Neural cell (in vitro differentiated cells): ENCODE measurements around the gene USP48. TPM values are rescaled to one million over a fixed set of nuclear protein-coding genes. Genes with fewer than 3 reads are reported as not detected.

Experiments
- H2AFZ ChIP-seq: fragments of 200-600, 300-800 bp; sonication (generic), shearing (Covaris generic); 2 replicates; pipeline ENCODE4 v1.6.0; 2014; ENCODE audit warnings: low read depth, mild to moderate bottlenecking, antibody characterized with exemption, low read length, moderate library complexity
- H3F3A ChIP-seq: fragments of 200-600 bp; shearing (Covaris generic); 2 replicates; pipeline ENCODE4 v1.6.1; 2016; ENCODE audit warnings: mild to moderate bottlenecking, moderate library complexity, mixed read lengths, antibody characterized with exemption, low read length; ENCODE audit not compliant: insufficient read depth, poor library complexity, severe bottlenecking
- H3K27ac ChIP-seq: fragments of 200-600, 300-800 bp; sonication (generic), shearing (Covaris generic); 2 replicates; pipeline ENCODE4 v1.5.1; 2014; ENCODE audit warnings: mild to moderate bottlenecking, low read length, moderate library complexity
- H3K27me3 ChIP-seq: fragments of 300-800, 200-600 bp; sonication (generic), shearing (Covaris generic); 2 replicates; pipeline ENCODE4 v1.6.0; 2014; ENCODE audit warnings: mild to moderate bottlenecking, low read depth, low read length, moderate library complexity; ENCODE audit not compliant: insufficient read depth
- H3K36me3 ChIP-seq: fragments of 300-800, 200-600 bp; sonication (generic), shearing (Covaris generic); 2 replicates; pipeline ENCODE4 v1.5.1; 2014; ENCODE audit warnings: mild to moderate bottlenecking, antibody characterized with exemption, low read length, moderate library complexity; ENCODE audit not compliant: insufficient read depth
- H3K4me2 ChIP-seq: fragments of 300-800, 200-600 bp; sonication (generic), shearing (Covaris generic); 2 replicates; pipeline ENCODE4 v1.6.0; 2014; ENCODE audit warnings: mild to moderate bottlenecking, low read length
- H3K4me3 ChIP-seq: fragments of 300-800, 200-600 bp; sonication (generic), shearing (Covaris generic); 2 replicates; pipeline ENCODE4 v1.5.1; 2014; ENCODE audit warnings: mild to moderate bottlenecking, low read length, moderate library complexity
- H3K79me2 ChIP-seq: fragments of 200-600 bp; shearing (Covaris generic); replicated peaks from 2 replicates; pipeline ENCODE4 v1.6.0; 2014; ENCODE audit warnings: mild to moderate bottlenecking, low read length, moderate library complexity; ENCODE audit not compliant: insufficient read depth
- H3K9ac ChIP-seq: fragments of 300-800, 200-600 bp; sonication (generic), shearing (Covaris generic); 2 replicates; pipeline ENCODE4 v1.6.1; 2016; ENCODE audit warnings: mild to moderate bottlenecking, low read length, mixed read lengths
- H3K9me2 ChIP-seq: fragments of 200-600 bp; shearing (Covaris generic); 2 replicates; pipeline ENCODE4 v1.6.1; 2016; ENCODE audit warnings: mild to moderate bottlenecking, low read length, mixed read lengths; ENCODE audit not compliant: insufficient read depth
- H3K9me3 ChIP-seq: fragments of 200-600, 300-800 bp; sonication (generic), shearing (Covaris generic); 2 replicates; pipeline ENCODE4 v1.6.1; 2016; ENCODE audit warnings: mild to moderate bottlenecking, mixed run types, low read length, moderate library complexity, mixed read lengths
- H4K20me1 ChIP-seq: fragments of 200-600 bp; shearing (Covaris generic); 2 replicates; pipeline ENCODE4 v1.6.1; 2016; ENCODE audit warnings: mild to moderate bottlenecking, mixed run types; ENCODE audit not compliant: insufficient read depth
- CTCF ChIP-seq: fragments of 450-650 bp; IDR thresholded peaks from 2 replicates; pipeline ENCODE4 v1.5.1; 2014; ENCODE audit warnings: antibody characterized with exemption, mild to moderate bottlenecking, moderate library complexity; ENCODE audit not compliant: poor library complexity, severe bottlenecking
- EP300 ChIP-seq: fragments of 450-650 bp; conservative IDR thresholded peaks from 2 replicates; pipeline ENCODE4 v1.6.1; 2014; ENCODE audit warnings: antibody characterized with exemption, mild to moderate bottlenecking, moderate library complexity; ENCODE audit not compliant: poor library complexity, severe bottlenecking
- EZH2 ChIP-seq: fragments of 200-600, 300-800 bp; shearing (Covaris generic), sonication (generic); IDR thresholded peaks from 2 replicates; pipeline ENCODE4 v1.6.1; 2014; ENCODE audit warnings: antibody characterized with exemption, low read length, borderline replicate concordance, mild to moderate bottlenecking; ENCODE audit not compliant: insufficient read depth, poor library complexity, severe bottlenecking
- MXI1 ChIP-seq: fragments of 450-650 bp; conservative IDR thresholded peaks from 2 replicates; pipeline ENCODE4 v1.6.1; 2014; ENCODE audit warnings: antibody characterized with exemption, mild to moderate bottlenecking; ENCODE audit not compliant: poor library complexity, severe bottlenecking
- POLR2AphosphoS5 ChIP-seq: IDR thresholded peaks from 2 replicates; pipeline ENCODE4 v1.6.1; 2012
- RAD21 ChIP-seq: fragments of 450-650 bp; conservative IDR thresholded peaks from 2 replicates; pipeline ENCODE4 v1.6.1; 2014; ENCODE audit warnings: antibody characterized with exemption, mild to moderate bottlenecking, moderate library complexity
- REST ChIP-seq: IDR thresholded peaks from 2 replicates; pipeline ENCODE4 v1.6.1; 2012; ENCODE audit warnings: borderline replicate concordance
- SMC3 ChIP-seq: fragments of 450-650 bp; conservative IDR thresholded peaks from 2 replicates; pipeline ENCODE4 v1.6.1; 2014; ENCODE audit warnings: antibody characterized with exemption, mild to moderate bottlenecking, moderate library complexity; ENCODE audit not compliant: poor library complexity
- TAF1 ChIP-seq: IDR thresholded peaks from 2 replicates; pipeline ENCODE4 v1.6.1; 2012; ENCODE audit warnings: low read depth
- polyA plus RNA-seq: library from polyadenylated mRNA; depleted of rRNA; stranded (reverse); fragments of >200 nt; gene quantifications from 2 replicates; pipeline ENCODE4 v1.2.3, GENCODE V29; 2014

The USP48 gene
- polyA plus RNA-seq, 1 donor from 2014 or later = 67.2 TPM

DNA sequence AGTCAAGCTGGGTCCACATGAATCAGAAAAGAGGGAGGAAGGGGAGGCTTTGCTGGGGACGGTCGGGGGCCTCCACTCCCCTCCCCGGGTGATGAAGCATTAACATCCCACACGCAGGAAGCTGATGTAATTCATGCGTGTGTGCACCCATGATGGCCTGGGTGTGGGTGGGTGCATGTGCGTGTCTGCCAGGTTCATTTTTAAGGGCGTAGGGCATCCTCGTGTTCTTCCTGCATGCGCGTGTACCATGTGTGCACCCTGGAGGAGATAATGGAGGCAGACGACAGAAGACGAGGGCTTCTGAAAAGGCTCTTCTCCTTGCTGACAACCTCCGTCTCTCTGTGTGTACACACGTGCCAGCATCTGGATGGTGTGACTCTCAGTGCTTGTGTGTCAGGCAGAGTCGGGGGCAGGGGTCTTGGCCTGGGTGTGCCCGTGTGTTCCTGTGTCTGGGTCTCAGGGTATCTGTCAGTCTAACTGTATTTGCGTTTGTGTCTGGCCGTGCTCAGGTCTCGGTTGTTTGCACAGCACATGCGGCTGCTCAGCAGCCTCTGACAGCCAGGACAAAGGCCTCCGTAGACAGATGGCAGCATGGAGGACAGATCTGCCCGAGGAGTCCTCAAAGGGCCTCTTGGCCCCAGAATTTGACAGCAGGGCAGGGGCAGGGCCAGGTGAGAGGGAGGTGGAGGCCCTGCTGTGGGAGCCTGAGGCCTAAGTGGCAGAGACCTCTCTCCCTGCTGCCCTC lies 116.2 kb downstream of the USP48 start:
- Histone ChIP-seq H3F3A (no peaks in the 10 kb centered on the region), H3K4me2 (no peak overlapping the region), H3K9me3 (no peaks in the 10 kb centered on the region), H2AFZ (no peak overlapping the region), H4K20me1 (no peaks in the 10 kb centered on the region), H3K27me3 (peaks cover 22% of the 10 kb centered on the region), H3K79me2 (no peaks in the 10 kb centered on the region), H3K9me2 (no peaks in the 10 kb centered on the region), H3K36me3 (no peaks in the 10 kb centered on the region), H3K27ac (no peak overlapping the region), H3K9ac (peak overlapping the region; percentile 6), H3K4me3 (no peak overlapping the region)
- TF ChIP-seq TAF1 (no peak), POLR2AphosphoS5 (peak; percentile 74), EZH2 (no peak), EP300 (no peak), CTCF (no peak), MXI1 (peak; percentile 37), SMC3 (peak; percentile 20), REST (peak; percentile 32), RAD21 (no peak)

GRCh38 chr1:21665711-21666575 lies 117.0 kb downstream of the USP48 start:
- Histone ChIP-seq H3K4me3 (no peak overlapping the region), H3K79me2 (no peaks in the 10 kb centered on the region), H3K9me2 (no peaks in the 10 kb centered on the region), H3K27ac (no peak overlapping the region), H3F3A (no peaks in the 10 kb centered on the region), H2AFZ (no peak overlapping the region), H4K20me1 (no peaks in the 10 kb centered on the region), H3K27me3 (peaks cover 22% of the 10 kb centered on the region), H3K36me3 (no peaks in the 10 kb centered on the region), H3K9me3 (no peaks in the 10 kb centered on the region), H3K4me2 (no peak overlapping the region), H3K9ac (no peak overlapping the region)
- TF ChIP-seq POLR2AphosphoS5 (no peak), EZH2 (no peak), TAF1 (no peak), CTCF (no peak), RAD21 (no peak)
